Testis (tissue), 3 donors: ENCODE data around the gene CARMIL3. TPM values are rescaled to one million over a fixed set of nuclear protein-coding genes. Genes with fewer than 3 reads are reported as not detected.
"Not testable (repeated sequence)": the region's sequence is repeated elsewhere in the genome, so short reads cannot be mapped to it uniquely, and the experiment has no call there.

Experiments
- DNase-seq: peaks from one replicate; pipeline ENCODE4 v3.0.0-alpha.2; 2019
- H3K27ac ChIP-seq, 2 donors: fragments of 200-600 bp; sonication (generic); one replicate each; pipeline ENCODE4 v1.5.1; 2019
- H3K27me3 ChIP-seq: fragments of 200-600 bp; sonication (generic); one replicate; pipeline ENCODE4 v1.5.1; 2019
- H3K36me3 ChIP-seq: fragments of 200-600 bp; sonication (generic); one replicate; pipeline ENCODE4 v1.5.1; 2017; ENCODE audit warnings: low read depth; ENCODE audit errors: missing control alignments
- H3K4me1 ChIP-seq: fragments of 200-600 bp; sonication (generic); one replicate; pipeline ENCODE4 v1.5.1; 2019
- H3K4me3 ChIP-seq, 2 donors: fragments of 200-600 bp; sonication (generic); one replicate each; pipeline ENCODE4 v1.5.1; 2017 to 2019
- H3K9me3 ChIP-seq: fragments of 200-600 bp; sonication (generic); one replicate; pipeline ENCODE4 v1.5.1; 2017
- CTCF ChIP-seq, 3 experiments: fragments of 450-650 bp in 2 of 3; fragments of 200-600 bp in 1 of 3; sonication (generic) in 1 of 3; IDR thresholded peaks; one replicate each; pipeline ENCODE4 v1.5.1; 2016 to 2019; ENCODE audit warnings: antibody characterized with exemption in 3 of 3, mild to moderate bottlenecking in 2 of 3, moderate library complexity in 1 of 3
- POLR2A ChIP-seq: fragments of 450-650 bp; IDR thresholded peaks from one replicate; pipeline ENCODE4 v1.6.1; 2017; ENCODE audit warnings: antibody characterized with exemption, mild to moderate bottlenecking, moderate library complexity
- WGBS, 2 donors: methylation state at CpG; one replicate each; pipeline ENCODE4 v1.1.5; 2018; 5-methylcytosine and 5-hydroxymethylcytosine counted together
- intact Hi-C: fragments of 100-400 bp; cut with DNase I; formaldehyde crosslinking; loops from one replicate; pipeline ENCODE4 v1.15.1; 2023; ENCODE audit warnings: low total_unique reads
- polyA plus RNA-seq: library from polyadenylated mRNA; stranded (reverse); fragments of 350-450 nt; fragmentation: Illumina TruSeq; extraction: RNeasy Lipid Tissue Mini Kit (QIAGEN cat#74804); gene quantifications from one replicate; pipeline ENCODE4 v1.2.3, GENCODE V29; 2014; ENCODE audit warnings: low read depth, low replicate concordance; ENCODE audit not compliant: insufficient read depth
- total RNA-seq, 2 donors: library from RNA; depleted of rRNA; stranded (reverse); fragments of >200 nt; gene quantifications; one replicate each; pipeline ENCODE4 v1.2.3, GENCODE V29; 2016

CARMIL3 gene
- total and polyA plus RNA-seq, 3 donors from 2014 or later: 6.8 to 8.6 (median 7.7) TPM

GRCh38 chr14:24032727-24033418 is 18.9 kb upstream of the CARMIL3 start:
- 61 to 69% methylated on average over 2 of the region's 2 CpGs for WGBS, 2 donors
- Histone ChIP-seq H3K36me3 (no peaks in the 10 kb centered on the region), H3K4me1 (no peaks in the 10 kb centered on the region), H3K4me3 (no peak overlapping the region), H3K27ac (no peak overlapping the region), H3K9me3 (no peaks in the 10 kb centered on the region), H3K27me3 (no peaks in the 10 kb centered on the region)
- DNase-seq: peak; percentile 68
- TF ChIP-seq CTCF (IDR thresholded peaks at IDR 0.05): no peak
- intact Hi-C loops: no loop called here

GRCh38 chr14:24035769-24036168 is 16.0 kb upstream of the CARMIL3 start:
- H3K4me1 ChIP-seq, intact Hi-C loops, H3K27me3 ChIP-seq, DNase-seq, H3K36me3 ChIP-seq, H3K9me3 ChIP-seq: not testable (repeated sequence)
- peak in 1 of 3 experiments; percentile 7 for TF ChIP-seq CTCF (IDR thresholded peaks at IDR 0.05)
- 42 to 56% methylated on average over 4 of the region's 4 CpGs for WGBS, 2 donors
- H3K4me3 ChIP-seq: peak overlapping the region; percentile 54 to 67
- peak overlapping the region in 1 of 2 donors; percentile 90 for H3K27ac ChIP-seq

GRCh38 chr14:24036169-24036962 is 15.4 kb upstream of the CARMIL3 start:
- Histone ChIP-seq H3K9me3 (no peaks in the 10 kb centered on the region), H3K27me3 (no peaks in the 10 kb centered on the region), H3K4me3 (peak overlapping the region; percentile 54 to 67), H3K27ac (peak overlapping the region; percentile 56 to 90), H3K36me3 (no peaks in the 10 kb centered on the region), H3K4me1 (no peaks in the 10 kb centered on the region)
- 1 to 4% methylated on average over 12 to 49 of the region's 50 CpGs for WGBS, 2 donors
- TF ChIP-seq POLR2A (no peak), CTCF (IDR thresholded peaks at IDR 0.05) (peak; percentile 39 to 75 (median 59))
- peak; percentile 82 for DNase-seq
- intact Hi-C loops: no loop called here

GRCh38 chr14:24036963-24037657 is 14.7 kb upstream of the CARMIL3 start:
- H3K9me3 ChIP-seq, H3K36me3 ChIP-seq, H3K27me3 ChIP-seq, intact Hi-C loops, H3K4me1 ChIP-seq, DNase-seq: not testable (repeated sequence)
- peak overlapping the region; percentile 54 to 67 for H3K4me3 ChIP-seq
- 41 to 44% methylated on average over 10 of the region's 10 CpGs for WGBS, 2 donors
- peak overlapping the region; percentile 56 to 90 for H3K27ac ChIP-seq

- Histone ChIP-seq H3K27ac (no peak overlapping the region), H3K4me1 (no peaks in the 10 kb centered on the region), H3K4me3 (no peak overlapping the region), H3K9me3 (no peaks in the 10 kb centered on the region), H3K27me3 (no peaks in the 10 kb centered on the region), H3K36me3 (no peaks in the 10 kb centered on the region)
- WGBS, 2 donors: 51 to 63% methylated on average over 14 of the region's 14 CpGs
- intact Hi-C loops: no loop called here
- DNase-seq: no peak
- TF ChIP-seq POLR2A (no peak), CTCF (IDR thresholded peaks at IDR 0.05) (no peak)
These were observed 14.2 kb upstream of the CARMIL3 start for GRCh38 chr14:24037658-24038037.
